IPS-20b (cell line): ENCODE measurements around the gene CCDC86.
"Not testable (repeated sequence)": the region's sequence is repeated elsewhere in the genome, so short reads cannot be mapped to it uniquely, and the experiment has no call there.

ENCODE experiments used
- H3K27ac ChIP-seq: one replicate; pipeline ENCODE4 v1.5.1; 2013; ENCODE audit warnings: low read length
- H3K27me3 ChIP-seq: 2 replicates; pipeline ENCODE4 v1.6.1; 2013; ENCODE audit warnings: mild to moderate bottlenecking, low read length, inconsistent platforms; ENCODE audit not compliant: insufficient read depth
- H3K36me3 ChIP-seq: 2 replicates; pipeline ENCODE4 v1.6.1; 2013; ENCODE audit warnings: low read depth, mild to moderate bottlenecking, inconsistent platforms, low read length, moderate library complexity; ENCODE audit not compliant: insufficient read depth
- H3K4me1 ChIP-seq: 2 replicates; pipeline ENCODE4 v1.6.1; 2013; ENCODE audit warnings: mild to moderate bottlenecking, control low read depth, inconsistent platforms, low read length, moderate library complexity; ENCODE audit not compliant: insufficient read depth
- H3K4me3 ChIP-seq: 2 replicates; pipeline ENCODE4 v1.5.1; 2013; ENCODE audit warnings: mild to moderate bottlenecking, low read length, inconsistent platforms
- H3K9ac ChIP-seq: 2 replicates; pipeline ENCODE4 v1.6.1; 2013; ENCODE audit warnings: low read depth, mild to moderate bottlenecking, inconsistent platforms, low read length, moderate library complexity
- H3K9me3 ChIP-seq: 2 replicates; pipeline ENCODE4 v1.6.1; 2013; ENCODE audit warnings: mild to moderate bottlenecking, low read depth, low read length, inconsistent platforms; ENCODE audit not compliant: insufficient read depth

Gene CCDC86

DNA sequence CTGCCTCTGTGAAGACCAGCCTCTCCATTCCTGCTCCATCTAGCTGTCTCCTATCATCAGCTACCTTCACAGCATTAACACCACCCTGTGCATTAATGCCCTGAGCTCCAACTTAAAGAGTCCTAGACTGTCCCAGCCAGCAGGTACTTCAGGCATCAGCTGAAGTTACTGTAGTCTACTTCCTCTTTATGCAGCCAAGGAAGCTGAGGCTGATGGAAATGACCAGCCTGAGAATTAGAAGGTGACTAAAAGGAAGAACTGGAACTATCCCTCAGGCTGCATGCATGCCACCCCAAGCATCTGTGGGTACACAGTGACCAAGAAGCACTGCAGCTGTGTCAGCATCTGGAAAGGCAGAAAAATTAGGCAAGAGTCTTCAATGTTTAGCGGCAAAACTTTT lies 28.6 kb upstream of the CCDC86 start:
- Histone ChIP-seq H3K9me3 (peaks cover 11% of the 10 kb centered on the region), H3K4me3 (no peak overlapping the region)

DNA sequence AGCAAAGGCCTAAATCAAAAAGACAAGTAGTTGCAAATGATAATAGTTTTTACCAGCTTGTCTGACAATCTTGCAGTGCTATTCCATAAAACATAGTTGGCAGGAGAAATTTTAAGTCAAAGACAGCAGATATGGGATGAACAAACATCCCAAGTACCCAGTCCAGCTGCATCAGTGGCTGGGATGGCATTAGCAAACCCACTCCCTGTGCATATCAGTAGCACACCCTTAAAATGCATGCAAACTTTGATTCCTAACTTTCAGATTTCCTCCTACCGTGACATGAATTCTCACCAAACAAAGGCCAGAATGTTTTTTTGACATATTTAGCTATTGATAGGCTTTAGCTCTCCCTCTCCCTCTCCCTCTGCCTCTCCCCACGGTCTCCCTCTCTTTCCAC lies 27.8 kb upstream of the CCDC86 start:
- no peaks in the 10 kb centered on the region for H3K4me1 ChIP-seq
- no peaks in the 10 kb centered on the region for H3K36me3 ChIP-seq
- no peak overlapping the region for H3K4me3 ChIP-seq
- H3K9ac ChIP-seq = no peak overlapping the region
- no peak overlapping the region for H3K27ac ChIP-seq
- peaks cover 11% of the 10 kb centered on the region for H3K9me3 ChIP-seq
- no peaks in the 10 kb centered on the region for H3K27me3 ChIP-seq

More for the DNA sequence above, 28.6 kb upstream of the CCDC86 start:
- no peaks in the 10 kb centered on the region for H3K27me3 ChIP-seq
- H3K4me1 ChIP-seq = no peaks in the 10 kb centered on the region
- H3K36me3 ChIP-seq = no peaks in the 10 kb centered on the region
- no peak overlapping the region for H3K27ac ChIP-seq
- no peak overlapping the region for H3K9ac ChIP-seq

DNA sequence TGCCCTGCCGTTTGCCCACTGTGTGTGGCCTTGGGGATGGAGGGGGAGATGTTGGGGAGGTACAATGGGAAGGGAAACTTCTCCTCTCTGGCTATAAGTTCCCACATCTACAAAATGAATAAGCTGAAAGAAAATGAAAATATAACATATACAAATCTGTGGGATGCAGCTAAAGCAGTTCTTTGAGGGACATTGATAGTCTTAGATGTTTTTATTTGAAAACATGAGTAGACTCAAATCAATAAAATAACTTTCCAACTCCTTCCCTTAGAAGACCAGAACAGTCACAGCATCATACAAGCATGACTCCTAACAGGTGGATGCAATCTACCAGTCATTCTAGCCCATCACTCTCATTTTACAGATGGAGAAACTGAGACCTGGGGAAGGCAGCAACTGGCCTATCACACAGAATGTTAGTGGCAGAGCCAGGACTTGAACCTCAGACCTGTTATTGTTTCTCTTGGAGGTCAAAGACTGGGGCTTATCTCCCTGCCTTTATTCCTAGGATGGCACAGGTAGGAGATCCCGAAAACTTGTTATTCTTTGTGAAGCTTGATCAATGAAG lies 25.2 kb upstream of the CCDC86 start:
- no peak overlapping the region for H3K9ac ChIP-seq
- H3K4me1 ChIP-seq = no peaks in the 10 kb centered on the region
- H3K9me3 ChIP-seq = peaks cover 11% of the 10 kb centered on the region
- no peaks in the 10 kb centered on the region for H3K27me3 ChIP-seq
- no peak overlapping the region for H3K27ac ChIP-seq
- no peak overlapping the region for H3K4me3 ChIP-seq
- H3K36me3 ChIP-seq = no peaks in the 10 kb centered on the region

DNA sequence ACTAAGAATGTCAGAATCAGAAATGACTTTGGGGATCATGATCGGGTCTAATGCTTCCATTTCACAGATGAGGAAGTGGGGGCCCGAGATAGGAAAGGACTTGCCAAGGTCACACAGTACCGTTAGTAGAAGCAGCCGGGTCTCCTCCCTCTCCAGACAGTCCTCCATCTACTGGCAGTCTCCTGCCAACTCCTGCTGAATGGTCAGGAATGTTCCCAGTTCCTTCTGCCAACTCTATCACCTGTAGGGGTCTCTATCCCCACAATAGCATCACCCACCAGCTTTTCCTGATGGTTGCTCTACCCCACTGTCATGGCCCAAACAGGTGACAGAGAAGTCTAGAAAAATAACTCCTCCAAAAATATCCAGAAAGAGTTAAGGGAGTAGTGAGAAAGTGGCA lies 23.9 kb upstream of the CCDC86 start:
- Histone ChIP-seq H3K27ac (no peak overlapping the region), H3K4me3 (no peak overlapping the region), H3K9me3 (peaks cover 11% of the 10 kb centered on the region)

DNA sequence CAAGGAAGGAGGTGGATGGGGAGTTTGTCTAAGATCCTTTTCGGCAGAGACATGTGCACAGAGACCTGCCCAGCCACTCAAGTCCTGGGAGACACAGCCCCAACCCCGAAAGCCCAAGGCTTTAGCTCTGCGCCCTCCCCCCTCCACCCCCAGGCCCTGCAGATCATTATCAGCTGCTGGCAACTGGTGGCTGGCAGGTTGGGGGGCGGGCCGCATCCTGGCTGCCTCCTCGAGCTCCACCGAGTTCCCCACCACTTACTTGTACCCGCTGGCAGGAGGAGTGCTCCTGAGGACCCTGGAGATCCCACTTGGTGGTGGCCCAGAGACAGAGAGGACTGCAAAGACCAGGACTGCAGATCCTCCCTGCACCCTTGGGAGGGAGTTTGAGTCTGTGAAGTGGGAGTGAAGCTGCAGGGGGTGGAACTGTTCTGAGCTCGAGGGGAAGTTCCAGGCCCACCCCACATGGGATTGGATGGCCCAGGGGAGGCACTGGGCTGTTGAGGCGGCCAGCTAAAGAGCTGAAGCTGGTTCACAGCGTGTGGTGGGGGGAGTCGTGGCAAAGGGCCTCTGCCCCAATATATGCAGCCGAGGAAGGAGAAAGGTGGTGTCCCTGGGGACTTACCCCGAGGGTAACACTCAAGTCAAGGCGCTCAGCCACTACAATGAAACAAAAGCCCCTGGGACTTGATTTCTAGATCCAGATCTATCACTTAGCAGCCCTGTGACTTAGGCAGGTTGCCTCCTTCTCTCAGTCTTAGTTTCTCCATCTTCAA lies 19.9 kb upstream of the CCDC86 start:
- Histone ChIP-seq H3K36me3 (no peaks in the 10 kb centered on the region), H3K9ac (no peak overlapping the region), H3K27ac (no peak overlapping the region), H3K4me1 (no peaks in the 10 kb centered on the region), H3K9me3 (peaks cover 3% of the 10 kb centered on the region), H3K4me3 (no peak overlapping the region), H3K27me3 (no peaks in the 10 kb centered on the region)

More for the DNA sequence above, 23.9 kb upstream of the CCDC86 start:
- Histone ChIP-seq H3K36me3 (no peaks in the 10 kb centered on the region), H3K9ac (no peak overlapping the region), H3K4me1 (no peaks in the 10 kb centered on the region), H3K27me3 (no peaks in the 10 kb centered on the region)

DNA sequence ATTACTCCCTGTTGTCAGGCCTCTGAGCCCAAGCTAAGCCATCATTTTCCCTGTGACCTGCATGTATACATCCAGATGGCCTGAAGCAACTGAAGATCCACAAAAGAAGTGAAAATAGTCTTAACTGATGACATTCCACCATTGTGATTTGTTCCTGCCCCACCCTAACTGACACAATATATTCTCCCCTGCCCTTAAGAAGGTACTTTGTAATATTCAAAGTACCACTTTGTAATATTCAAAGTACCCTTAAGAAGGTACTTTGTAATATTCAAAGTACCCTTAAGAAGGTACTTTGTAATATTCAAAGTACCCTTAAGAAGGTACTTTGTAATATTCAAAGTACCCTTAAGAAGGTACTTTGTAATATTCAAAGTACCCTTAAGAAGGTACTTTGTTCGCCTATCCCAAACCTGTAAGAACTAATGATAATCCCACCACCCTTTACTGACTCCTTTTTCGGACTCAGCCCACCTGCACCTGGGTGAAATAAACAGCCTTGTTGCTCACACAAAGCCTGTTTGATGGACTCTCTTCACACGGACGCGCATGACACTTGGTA lies 18.1 kb upstream of the CCDC86 start:
- not testable (repeated sequence) for H3K27me3 ChIP-seq, H3K4me1 ChIP-seq, H3K9me3 ChIP-seq, H3K36me3 ChIP-seq, H3K27ac ChIP-seq, H3K4me3 ChIP-seq, H3K9ac ChIP-seq

DNA sequence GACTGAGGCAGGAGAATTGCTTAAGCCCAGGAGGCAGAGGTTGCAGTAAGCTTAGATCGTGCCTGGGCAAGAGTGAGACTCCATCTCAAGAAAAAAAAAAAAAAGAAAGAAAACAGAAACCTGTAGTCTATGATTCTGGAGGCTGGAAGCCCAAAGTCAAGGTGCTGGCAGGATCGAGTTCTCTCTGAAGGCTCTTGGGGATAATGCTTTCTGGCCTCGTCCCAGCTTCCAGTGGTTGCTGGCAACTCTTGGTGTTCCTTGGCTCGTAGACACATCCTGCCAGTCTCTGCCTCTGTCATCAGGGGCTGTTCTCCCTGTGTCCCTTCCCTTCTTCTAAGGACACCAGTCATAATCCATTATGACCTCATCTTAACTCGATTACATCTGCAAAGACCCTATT lies 16.8 kb upstream of the CCDC86 start:
- Histone ChIP-seq H3K4me3 (no peak overlapping the region), H3K4me1 (no peaks in the 10 kb centered on the region), H3K9ac (no peak overlapping the region), H3K27ac (no peak overlapping the region), H3K36me3 (no peaks in the 10 kb centered on the region), H3K27me3 (no peaks in the 10 kb centered on the region; the same call in 1 of the 2 replicates), H3K9me3 (no peaks in the 10 kb centered on the region)

DNA sequence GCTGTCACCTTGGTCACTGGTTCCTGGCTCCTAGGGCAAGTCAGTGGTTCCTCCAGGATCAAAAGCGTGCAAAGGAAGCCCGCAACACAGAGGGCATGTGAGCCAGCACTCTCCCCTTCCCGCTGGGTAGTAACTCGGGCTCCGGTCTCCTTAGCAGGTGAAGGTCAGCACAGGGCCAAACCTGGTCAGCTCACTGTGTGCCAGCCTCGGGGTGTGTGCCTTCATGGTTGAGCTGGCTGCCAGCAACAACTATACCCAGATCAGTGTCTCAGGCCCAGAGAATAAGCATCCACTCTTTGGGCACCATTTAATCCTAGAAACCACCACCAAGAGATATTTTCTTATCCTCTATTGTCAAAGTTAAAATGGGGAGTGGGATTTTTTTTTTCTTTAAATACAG lies 16.1 kb upstream of the CCDC86 start:
- H3K9me3 ChIP-seq = no peaks in the 10 kb centered on the region
- H3K36me3 ChIP-seq = no peaks in the 10 kb centered on the region
- no peaks in the 10 kb centered on the region for H3K4me1 ChIP-seq
- no peak overlapping the region for H3K9ac ChIP-seq
- H3K4me3 ChIP-seq = no peak overlapping the region
- H3K27ac ChIP-seq = no peak overlapping the region
- no peaks in the 10 kb centered on the region; the same call in 1 of the 2 replicates for H3K27me3 ChIP-seq

DNA sequence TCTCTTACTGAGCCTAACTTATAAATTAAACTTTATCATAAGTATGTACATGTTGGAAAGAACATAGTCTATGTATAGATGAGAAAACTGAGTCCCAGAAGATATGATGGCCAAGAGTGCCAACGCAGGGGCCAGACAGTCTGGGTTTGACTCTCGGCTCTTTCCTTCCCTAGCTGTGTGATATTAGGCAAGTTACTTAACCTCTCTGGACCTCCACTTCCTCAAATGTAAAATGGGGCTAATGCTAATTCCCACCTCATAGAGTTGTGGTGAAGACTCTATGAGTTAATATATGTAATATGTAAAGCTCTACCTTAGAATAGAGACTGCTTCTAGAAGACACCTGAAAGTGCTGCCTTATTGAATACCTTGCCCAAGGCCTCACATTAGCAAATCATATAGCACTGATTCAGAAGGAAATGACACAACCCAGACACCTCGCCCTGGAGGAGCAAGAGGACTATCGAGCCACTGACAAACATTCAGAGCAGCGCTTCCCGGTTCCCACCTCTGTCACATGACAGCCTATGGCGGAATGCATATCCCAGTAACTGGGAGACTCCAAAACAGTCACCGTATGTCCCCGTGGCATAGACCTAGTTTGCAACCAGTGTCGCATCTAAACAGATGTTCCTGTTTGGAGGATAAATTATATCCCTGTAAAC lies 11.3 kb upstream of the CCDC86 start:
- Histone ChIP-seq H3K27ac (no peak overlapping the region), H3K9me3 (no peaks in the 10 kb centered on the region), H3K4me1 (no peaks in the 10 kb centered on the region), H3K36me3 (no peaks in the 10 kb centered on the region), H3K4me3 (no peak overlapping the region), H3K9ac (no peak overlapping the region), H3K27me3 (peaks cover 20% of the 10 kb centered on the region)

DNA sequence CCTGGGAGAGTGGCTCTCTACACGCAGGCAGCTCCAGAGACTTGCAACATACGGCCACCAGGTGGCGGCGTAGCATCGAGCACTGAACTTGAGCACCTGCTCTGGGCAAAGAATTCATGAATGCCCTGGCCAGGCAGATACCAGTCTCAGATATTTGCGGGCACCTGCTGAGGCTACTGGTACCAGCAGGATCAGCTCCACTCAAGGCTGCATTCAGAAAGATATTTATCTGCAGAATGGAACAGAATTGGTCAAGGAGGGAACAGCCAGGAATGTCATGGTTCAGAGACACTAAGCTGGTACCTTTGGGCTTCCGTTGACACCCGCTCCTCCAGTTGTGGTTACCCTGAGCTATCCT lies 10.8 kb upstream of the CCDC86 start:
- no peaks in the 10 kb centered on the region for H3K36me3 ChIP-seq
- H3K4me1 ChIP-seq = no peaks in the 10 kb centered on the region
- no peak overlapping the region for H3K27ac ChIP-seq
- peaks cover 20% of the 10 kb centered on the region for H3K27me3 ChIP-seq
- no peak overlapping the region for H3K9ac ChIP-seq
- no peak overlapping the region for H3K4me3 ChIP-seq
- H3K9me3 ChIP-seq = no peaks in the 10 kb centered on the region

DNA sequence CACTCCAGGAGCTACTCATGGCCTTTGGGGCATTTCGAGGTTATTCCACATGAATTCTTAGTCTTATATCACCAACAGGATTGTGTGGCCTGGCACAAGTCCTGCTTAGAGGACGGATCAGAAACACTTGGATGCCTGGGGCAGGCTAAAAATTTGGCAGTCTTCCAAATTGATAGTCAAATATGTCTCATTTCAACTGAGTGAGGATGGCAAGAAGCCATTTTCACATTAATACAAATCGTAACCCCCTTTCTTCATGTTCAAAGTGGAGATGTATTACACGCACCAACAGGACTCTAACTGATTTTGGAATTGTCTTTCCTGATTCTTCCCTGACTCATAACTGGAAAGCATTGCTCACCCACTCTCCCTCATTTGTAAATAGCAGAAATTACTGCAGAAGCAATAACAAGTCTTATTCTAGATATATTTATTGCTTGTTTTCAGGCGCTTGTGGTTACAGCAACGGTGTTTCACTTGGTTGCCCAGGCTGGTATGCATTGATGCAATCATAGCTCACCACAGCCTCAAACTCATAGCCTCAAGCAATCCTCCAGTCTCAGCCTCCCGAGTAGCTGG lies 10.3 kb upstream of the CCDC86 start:
- no peak overlapping the region for H3K27ac ChIP-seq
- H3K36me3 ChIP-seq = no peaks in the 10 kb centered on the region
- H3K4me1 ChIP-seq = no peaks in the 10 kb centered on the region
- no peaks in the 10 kb centered on the region for H3K9me3 ChIP-seq
- no peak overlapping the region for H3K4me3 ChIP-seq
- peaks cover 20% of the 10 kb centered on the region for H3K27me3 ChIP-seq
- no peak overlapping the region for H3K9ac ChIP-seq
